HEK293 (cell line): ENCODE results near the gene DEAF1.

ENCODE experiments used
- CTCF ChIA-PET: fragments of 350-600 bp; formaldehyde crosslinking; extraction: SDS; loops from one replicate; lab custom pipeline; 2021; ENCODE audit warnings: antibody characterized with exemption; lab: Yijun Ruan, JAX
- POLR2A ChIA-PET: fragments of 300-600 bp; formaldehyde crosslinking; extraction: SDS; loops from one replicate; lab custom pipeline; 2020; ENCODE audit warnings: antibody characterized with exemption, inconsistent platforms; lab: Yijun Ruan, JAX
- H3K27ac ChIP-seq: fragments of 200-500 bp; sonication (Bioruptor generic); 2 replicates; pipeline ENCODE4 v1.5.1; 2014; ENCODE audit warnings: low read depth, low read length, control low read depth, inconsistent platforms; ENCODE audit errors: extremely low read depth
- H3K36me3 ChIP-seq, 2 experiments: fragments of 200-500 bp in 1 of 2; sonication (Bioruptor generic) in 1 of 2; 1 replicate in 1 of 2; 2 replicates in 1 of 2; pipeline ENCODE4 v1.5.1; 2014 to 2017; ENCODE audit warnings: inconsistent platforms in 2 of 2, low read length in 2 of 2; ENCODE audit not compliant: control insufficient read depth in 2 of 2, insufficient read depth in 1 of 2
- H3K4me1 ChIP-seq: fragments of 200-500 bp; sonication (Bioruptor generic); 2 replicates; pipeline ENCODE4 v1.5.1; 2014; ENCODE audit warnings: mild to moderate bottlenecking, low read length, inconsistent platforms; ENCODE audit not compliant: control insufficient read depth, insufficient read depth
- H3K4me3 ChIP-seq: 2 replicates; pipeline ENCODE4 v1.5.1; 2011; ENCODE audit warnings: low read depth, mild to moderate bottlenecking, control low read depth, low read length, moderate library complexity
- H3K9me3 ChIP-seq: fragments of 200-500 bp; sonication (Bioruptor generic); 2 replicates; pipeline ENCODE4 v1.5.1; 2014; ENCODE audit warnings: low read depth, low read length, inconsistent platforms; ENCODE audit not compliant: control insufficient read depth, insufficient read depth
- GFI1B ChIP-seq: fragments of 450-650 bp; formaldehyde crosslinking; IDR thresholded peaks from 2 replicates; pipeline ENCODE4 v1.5.1; 2016; ENCODE audit warnings: missing biosample characterization, missing genetic modification characterization
- GLI4 ChIP-seq: fragments of 450-650 bp; formaldehyde crosslinking; IDR thresholded peaks from 2 replicates; pipeline ENCODE4 v1.5.1; 2016; ENCODE audit warnings: missing biosample characterization, missing genetic modification characterization
- KLF7 ChIP-seq: fragments of 450-650 bp; formaldehyde crosslinking; IDR thresholded peaks from 2 replicates; pipeline ENCODE4 v1.5.1; 2016; ENCODE audit warnings: missing biosample characterization, missing genetic modification characterization, borderline replicate concordance
- RBAK ChIP-seq: fragments of 450-650 bp; formaldehyde crosslinking; IDR thresholded peaks from 2 replicates; pipeline ENCODE4 v1.5.1; 2016; ENCODE audit warnings: missing biosample characterization, missing genetic modification characterization
- SCRT1 ChIP-seq: fragments of 450-650 bp; formaldehyde crosslinking; IDR thresholded peaks from 2 replicates; pipeline ENCODE4 v1.5.1; 2016; ENCODE audit warnings: missing biosample characterization, missing genetic modification characterization, borderline replicate concordance
- SP7 ChIP-seq: fragments of 450-650 bp; formaldehyde crosslinking; IDR thresholded peaks from 2 replicates; pipeline ENCODE4 v1.5.1; 2016; ENCODE audit warnings: missing biosample characterization, missing genetic modification characterization
- TCF7L2 ChIP-seq: IDR thresholded peaks from 2 replicates; pipeline ENCODE4 v1.6.1; 2011; ENCODE audit warnings: low read depth, mild to moderate bottlenecking, inconsistent platforms, low read length, moderate library complexity, borderline replicate concordance
- ZBTB1 ChIP-seq: fragments of 450-650 bp; formaldehyde crosslinking; IDR thresholded peaks from 2 replicates; pipeline ENCODE4 v1.5.1; 2016; ENCODE audit warnings: missing biosample characterization, missing genetic modification characterization
- ZBTB48 ChIP-seq: fragments of 450-650 bp; formaldehyde crosslinking; IDR thresholded peaks from 2 replicates; pipeline ENCODE4 v1.5.1; 2016; ENCODE audit warnings: missing biosample characterization, missing genetic modification characterization
- ZBTB8A ChIP-seq: fragments of 450-650 bp; formaldehyde crosslinking; IDR thresholded peaks from 2 replicates; pipeline ENCODE4 v1.5.1; 2016; ENCODE audit warnings: missing biosample characterization, missing genetic modification characterization
- ZNF174 ChIP-seq: fragments of 450-650 bp; formaldehyde crosslinking; IDR thresholded peaks from 2 replicates; pipeline ENCODE4 v1.5.0; 2017; ENCODE audit warnings: missing biosample characterization, mild to moderate bottlenecking, missing genetic modification characterization
- ZNF274 ChIP-seq, 2 experiments: fragments of 200-500 bp in 1 of 2; fragments of 450-650 bp in 1 of 2; sonication (Bioruptor generic) in 1 of 2; formaldehyde crosslinking in 1 of 2; IDR thresholded peaks; 2 replicates each; pipeline versions ENCODE4 v1.5.1 to v1.6.1; 2014 to 2016; ENCODE audit warnings: borderline replicate concordance in 1 of 2, inconsistent platforms in 1 of 2, low read length in 1 of 2, missing biosample characterization in 1 of 2, missing genetic modification characterization in 1 of 2
- ZNF391 ChIP-seq: fragments of 450-650 bp; formaldehyde crosslinking; IDR thresholded peaks from 2 replicates; pipeline ENCODE4 v1.5.1; 2016; ENCODE audit warnings: low read depth, missing biosample characterization, missing genetic modification characterization, borderline replicate concordance
- ZNF501 ChIP-seq: fragments of 450-650 bp; formaldehyde crosslinking; IDR thresholded peaks from 2 replicates; pipeline ENCODE4 v1.5.1; 2016; ENCODE audit warnings: missing biosample characterization, missing genetic modification characterization
- ZNF623 ChIP-seq: fragments of 450-650 bp; formaldehyde crosslinking; IDR thresholded peaks from 2 replicates; pipeline ENCODE4 v1.5.1; 2016; ENCODE audit warnings: missing biosample characterization, missing genetic modification characterization
- ZNF677 ChIP-seq: fragments of 450-650 bp; IDR thresholded peaks from 2 replicates; pipeline ENCODE4 v1.5.0; 2018; ENCODE audit warnings: missing biosample characterization, mild to moderate bottlenecking, missing genetic modification characterization, moderate library complexity
- ZNF776 ChIP-seq: fragments of 450-650 bp; formaldehyde crosslinking; IDR thresholded peaks from 2 replicates; pipeline ENCODE4 v1.5.0; 2017; ENCODE audit warnings: missing biosample characterization, missing genetic modification characterization, borderline replicate concordance
- TF ChIP-seq, protein P1 (sequence below): fragments of 450-650 bp; formaldehyde crosslinking; IDR thresholded peaks from 2 replicates; pipeline ENCODE4 v1.5.1; 2017; ENCODE audit warnings: missing biosample characterization, missing genetic modification characterization
- TF ChIP-seq, protein P2 (sequence below): fragments of 450-650 bp; formaldehyde crosslinking; IDR thresholded peaks from 2 replicates; pipeline ENCODE4 v1.5.1; 2016; ENCODE audit warnings: missing biosample characterization, missing genetic modification characterization
- TF ChIP-seq, protein P3 (sequence below): fragments of 450-650 bp; formaldehyde crosslinking; IDR thresholded peaks from 2 replicates; pipeline ENCODE4 v1.5.1; 2016; ENCODE audit warnings: missing biosample characterization, missing genetic modification characterization
- TF ChIP-seq, protein P4 (sequence below): fragments of 450-650 bp; formaldehyde crosslinking; conservative IDR thresholded peaks from 2 replicates; pipeline ENCODE4 v1.5.1; 2016; ENCODE audit warnings: low read depth, missing biosample characterization, missing genetic modification characterization
- TF ChIP-seq, protein P5 (sequence below): fragments of 450-650 bp; formaldehyde crosslinking; IDR thresholded peaks from 2 replicates; pipeline ENCODE4 v1.5.1; 2016; ENCODE audit warnings: missing biosample characterization, missing genetic modification characterization, low read depth
- TF ChIP-seq, protein P6 (sequence below): fragments of 450-650 bp; formaldehyde crosslinking; IDR thresholded peaks from 2 replicates; pipeline ENCODE4 v1.5.1; 2016; ENCODE audit warnings: missing biosample characterization, missing genetic modification characterization
- TF ChIP-seq, protein P7 (sequence below): fragments of 450-650 bp; formaldehyde crosslinking; IDR thresholded peaks from 2 replicates; pipeline ENCODE4 v1.5.1; 2016; ENCODE audit warnings: missing biosample characterization, missing genetic modification characterization

DEAF1 gene

DNA sequence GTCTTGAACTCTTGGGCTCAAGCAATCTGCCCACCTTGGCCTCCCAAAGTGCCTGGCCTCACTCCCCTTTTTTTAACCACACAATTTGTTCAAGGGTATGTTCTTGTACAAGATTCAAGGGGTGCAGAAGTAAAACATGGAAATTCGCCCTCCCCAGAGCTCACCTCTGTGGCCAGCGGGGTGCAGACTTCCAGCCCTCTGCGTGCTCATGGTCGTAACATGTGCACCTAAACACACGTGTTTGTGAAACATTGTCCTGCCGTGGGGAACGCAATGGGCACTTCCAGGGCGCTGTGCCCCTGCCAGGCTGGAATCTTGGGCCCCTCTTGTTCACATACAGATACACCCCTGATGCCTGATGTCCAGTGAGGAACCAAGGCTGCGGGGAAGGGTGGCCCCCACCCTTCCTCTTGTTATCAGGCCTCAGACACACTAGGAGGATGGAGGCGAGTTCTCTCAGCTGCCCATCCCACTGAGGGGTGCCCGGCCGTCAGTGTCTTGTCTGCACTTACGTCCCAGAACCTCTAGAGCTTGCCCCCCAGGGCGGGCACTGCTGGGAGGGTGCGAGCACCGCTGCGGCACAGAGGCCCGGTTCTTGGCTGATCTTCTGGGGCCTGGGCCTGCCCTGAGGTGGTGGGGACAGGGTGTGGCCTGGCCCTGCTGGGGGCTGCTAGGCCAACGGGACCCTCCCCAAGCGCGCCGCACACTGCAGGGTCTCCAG lies 6.9 kb upstream of the DEAF1 start:
- POLR2A ChIA-PET = no interaction called here
- H3K36me3 ChIP-seq = peaks cover 0 to 52% of the 10 kb centered on the region in 2 experiments; a peak in 1 of 3 replicates
- H3K27ac ChIP-seq = no peak overlapping the region
- CTCF ChIA-PET = no interaction called here
- TF ChIP-seq ZNF391 (tag by site-specific recombination) = no peak
- TF ChIP-seq, protein P1, sequence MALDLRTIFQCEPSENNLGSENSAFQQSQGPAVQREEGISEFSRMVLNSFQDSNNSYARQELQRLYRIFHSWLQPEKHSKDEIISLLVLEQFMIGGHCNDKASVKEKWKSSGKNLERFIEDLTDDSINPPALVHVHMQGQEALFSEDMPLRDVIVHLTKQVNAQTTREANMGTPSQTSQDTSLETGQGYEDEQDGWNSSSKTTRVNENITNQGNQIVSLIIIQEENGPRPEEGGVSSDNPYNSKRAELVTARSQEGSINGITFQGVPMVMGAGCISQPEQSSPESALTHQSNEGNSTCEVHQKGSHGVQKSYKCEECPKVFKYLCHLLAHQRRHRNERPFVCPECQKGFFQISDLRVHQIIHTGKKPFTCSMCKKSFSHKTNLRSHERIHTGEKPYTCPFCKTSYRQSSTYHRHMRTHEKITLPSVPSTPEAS (tag by site-specific recombination) = no peak
- TF ChIP-seq, protein P2, sequence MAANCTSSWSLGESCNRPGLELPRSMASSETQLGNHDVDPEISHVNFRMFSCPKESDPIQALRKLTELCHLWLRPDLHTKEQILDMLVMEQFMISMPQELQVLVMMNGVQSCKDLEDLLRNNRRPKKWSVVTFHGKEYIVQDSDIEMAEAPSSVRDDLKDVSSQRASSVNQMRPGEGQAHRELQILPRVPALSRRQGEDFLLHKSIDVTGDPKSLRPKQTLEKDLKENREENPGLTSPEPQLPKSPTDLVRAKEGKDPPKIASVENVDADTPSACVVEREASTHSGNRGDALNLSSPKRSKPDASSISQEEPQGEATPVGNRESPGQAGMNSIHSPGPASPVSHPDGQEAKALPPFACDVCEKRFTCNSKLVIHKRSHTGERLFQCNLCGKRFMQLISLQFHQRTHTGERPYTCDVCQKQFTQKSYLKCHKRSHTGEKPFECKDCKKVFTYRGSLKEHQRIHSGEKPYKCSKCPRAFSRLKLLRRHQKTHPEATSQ = no peak
- no peak for TF ChIP-seq SCRT1 (tag by site-specific recombination)
- TF ChIP-seq ZNF501 = no peak
- TF ChIP-seq, protein P3, sequence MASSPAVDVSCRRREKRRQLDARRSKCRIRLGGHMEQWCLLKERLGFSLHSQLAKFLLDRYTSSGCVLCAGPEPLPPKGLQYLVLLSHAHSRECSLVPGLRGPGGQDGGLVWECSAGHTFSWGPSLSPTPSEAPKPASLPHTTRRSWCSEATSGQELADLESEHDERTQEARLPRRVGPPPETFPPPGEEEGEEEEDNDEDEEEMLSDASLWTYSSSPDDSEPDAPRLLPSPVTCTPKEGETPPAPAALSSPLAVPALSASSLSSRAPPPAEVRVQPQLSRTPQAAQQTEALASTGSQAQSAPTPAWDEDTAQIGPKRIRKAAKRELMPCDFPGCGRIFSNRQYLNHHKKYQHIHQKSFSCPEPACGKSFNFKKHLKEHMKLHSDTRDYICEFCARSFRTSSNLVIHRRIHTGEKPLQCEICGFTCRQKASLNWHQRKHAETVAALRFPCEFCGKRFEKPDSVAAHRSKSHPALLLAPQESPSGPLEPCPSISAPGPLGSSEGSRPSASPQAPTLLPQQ = no peak
- TF ChIP-seq SP7 = no peak
- no peak for TF ChIP-seq ZBTB8A (tag by site-specific recombination)
- TF ChIP-seq ZNF274 (IDR thresholded peaks at IDR 0.05; ENCODE audit: low read length) = no peak
- no peak for TF ChIP-seq ZNF274 (tag by site-specific recombination; IDR thresholded peaks at IDR 0.05; ENCODE audit: borderline replicate concordance)
- TF ChIP-seq TCF7L2 = no peak
- no peak for TF ChIP-seq KLF7
- TF ChIP-seq ZNF677 (tag by site-specific recombination) = no peak
- no peak for TF ChIP-seq ZNF623 (tag by site-specific recombination)
- TF ChIP-seq, protein P4, sequence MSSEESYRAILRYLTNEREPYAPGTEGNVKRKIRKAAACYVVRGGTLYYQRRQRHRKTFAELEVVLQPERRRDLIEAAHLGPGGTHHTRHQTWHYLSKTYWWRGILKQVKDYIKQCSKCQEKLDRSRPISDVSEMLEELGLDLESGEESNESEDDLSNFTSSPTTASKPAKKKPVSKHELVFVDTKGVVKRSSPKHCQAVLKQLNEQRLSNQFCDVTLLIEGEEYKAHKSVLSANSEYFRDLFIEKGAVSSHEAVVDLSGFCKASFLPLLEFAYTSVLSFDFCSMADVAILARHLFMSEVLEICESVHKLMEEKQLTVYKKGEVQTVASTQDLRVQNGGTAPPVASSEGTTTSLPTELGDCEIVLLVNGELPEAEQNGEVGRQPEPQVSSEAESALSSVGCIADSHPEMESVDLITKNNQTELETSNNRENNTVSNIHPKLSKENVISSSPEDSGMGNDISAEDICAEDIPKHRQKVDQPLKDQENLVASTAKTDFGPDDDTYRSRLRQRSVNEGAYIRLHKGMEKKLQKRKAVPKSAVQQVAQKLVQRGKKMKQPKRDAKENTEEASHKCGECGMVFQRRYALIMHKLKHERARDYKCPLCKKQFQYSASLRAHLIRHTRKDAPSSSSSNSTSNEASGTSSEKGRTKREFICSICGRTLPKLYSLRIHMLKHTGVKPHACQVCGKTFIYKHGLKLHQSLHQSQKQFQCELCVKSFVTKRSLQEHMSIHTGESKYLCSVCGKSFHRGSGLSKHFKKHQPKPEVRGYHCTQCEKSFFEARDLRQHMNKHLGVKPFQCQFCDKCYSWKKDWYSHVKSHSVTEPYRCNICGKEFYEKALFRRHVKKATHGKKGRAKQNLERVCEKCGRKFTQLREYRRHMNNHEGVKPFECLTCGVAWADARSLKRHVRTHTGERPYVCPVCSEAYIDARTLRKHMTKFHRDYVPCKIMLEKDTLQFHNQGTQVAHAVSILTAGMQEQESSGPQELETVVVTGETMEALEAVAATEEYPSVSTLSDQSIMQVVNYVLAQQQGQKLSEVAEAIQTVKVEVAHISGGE (tag by site-specific recombination) = no peak
- TF ChIP-seq ZNF776 (tag by site-specific recombination) = no peak
- no peak for TF ChIP-seq ZBTB1 (tag by site-specific recombination)
- TF ChIP-seq, all 188 proteins: peak for 0
- H3K9me3 ChIP-seq = no peaks in the 10 kb centered on the region
- H3K4me3 ChIP-seq = no peak overlapping the region
- no peaks in the 10 kb centered on the region for H3K4me1 ChIP-seq

DNA sequence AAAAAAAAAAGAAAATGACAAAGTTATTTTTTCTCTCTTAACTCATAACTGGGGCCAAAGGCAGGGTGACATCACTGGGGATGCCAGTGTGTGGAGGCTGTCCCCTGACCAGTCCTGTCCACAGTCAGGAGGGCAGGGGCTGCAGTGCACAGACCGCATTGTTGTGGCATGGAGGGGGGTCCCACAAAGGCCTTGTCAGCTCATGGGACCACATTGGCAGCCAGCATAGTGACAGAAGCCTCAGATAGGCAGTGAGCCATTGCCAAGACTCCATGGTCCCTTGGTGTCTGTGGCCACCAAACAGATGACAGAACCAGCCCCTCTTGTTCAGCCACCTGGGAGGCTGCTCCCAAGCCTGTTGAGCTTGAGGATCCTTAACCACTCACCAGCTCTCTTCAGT lies 4.7 kb upstream of the DEAF1 start:
- Histone ChIP-seq H3K36me3 (peaks cover 0 to 49% of the 10 kb centered on the region in 2 experiments; a peak in 1 of 3 replicates), H3K27ac (no peak overlapping the region), H3K4me3 (no peak overlapping the region), H3K4me1 (no peaks in the 10 kb centered on the region), H3K9me3 (no peaks in the 10 kb centered on the region)
- CTCF ChIA-PET = interaction anchor here (1.2 kb wide), 1 partner anchor 22 kb away, joined by 4 read pairs; no protein-coding TSS in a partner anchor
- POLR2A ChIA-PET = interaction anchor here (1.2 kb wide), 1 partner anchor 124 kb away, joined by 3 read pairs; the partner anchor contains the start of gene PHRF1
- no peak for TF ChIP-seq RBAK (tag by site-specific recombination)
- TF ChIP-seq GLI4 = no peak
- TF ChIP-seq, protein P5, sequence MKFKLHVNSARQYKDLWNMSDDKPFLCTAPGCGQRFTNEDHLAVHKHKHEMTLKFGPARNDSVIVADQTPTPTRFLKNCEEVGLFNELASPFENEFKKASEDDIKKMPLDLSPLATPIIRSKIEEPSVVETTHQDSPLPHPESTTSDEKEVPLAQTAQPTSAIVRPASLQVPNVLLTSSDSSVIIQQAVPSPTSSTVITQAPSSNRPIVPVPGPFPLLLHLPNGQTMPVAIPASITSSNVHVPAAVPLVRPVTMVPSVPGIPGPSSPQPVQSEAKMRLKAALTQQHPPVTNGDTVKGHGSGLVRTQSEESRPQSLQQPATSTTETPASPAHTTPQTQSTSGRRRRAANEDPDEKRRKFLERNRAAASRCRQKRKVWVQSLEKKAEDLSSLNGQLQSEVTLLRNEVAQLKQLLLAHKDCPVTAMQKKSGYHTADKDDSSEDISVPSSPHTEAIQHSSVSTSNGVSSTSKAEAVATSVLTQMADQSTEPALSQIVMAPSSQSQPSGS (tag by site-specific recombination) = no peak
- TF ChIP-seq ZNF174 = no peak
- TF ChIP-seq ZBTB48 (tag by site-specific recombination) = no peak
- TF ChIP-seq, protein P6, sequence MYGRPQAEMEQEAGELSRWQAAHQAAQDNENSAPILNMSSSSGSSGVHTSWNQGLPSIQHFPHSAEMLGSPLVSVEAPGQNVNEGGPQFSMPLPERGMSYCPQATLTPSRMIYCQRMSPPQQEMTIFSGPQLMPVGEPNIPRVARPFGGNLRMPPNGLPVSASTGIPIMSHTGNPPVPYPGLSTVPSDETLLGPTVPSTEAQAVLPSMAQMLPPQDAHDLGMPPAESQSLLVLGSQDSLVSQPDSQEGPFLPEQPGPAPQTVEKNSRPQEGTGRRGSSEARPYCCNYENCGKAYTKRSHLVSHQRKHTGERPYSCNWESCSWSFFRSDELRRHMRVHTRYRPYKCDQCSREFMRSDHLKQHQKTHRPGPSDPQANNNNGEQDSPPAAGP (tag by site-specific recombination) = no peak
- TF ChIP-seq GFI1B (tag by site-specific recombination) = no peak
- TF ChIP-seq, protein P7, sequence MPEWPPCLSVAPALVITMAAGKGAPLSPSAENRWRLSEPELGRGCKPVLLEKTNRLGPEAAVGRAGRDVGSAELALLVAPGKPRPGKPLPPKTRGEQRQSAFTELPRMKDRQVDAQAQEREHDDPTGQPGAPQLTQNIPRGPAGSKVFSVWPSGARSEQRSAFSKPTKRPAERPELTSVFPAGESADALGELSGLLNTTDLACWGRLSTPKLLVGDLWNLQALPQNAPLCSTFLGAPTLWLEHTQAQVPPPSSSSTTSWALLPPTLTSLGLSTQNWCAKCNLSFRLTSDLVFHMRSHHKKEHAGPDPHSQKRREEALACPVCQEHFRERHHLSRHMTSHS (tag by site-specific recombination) = no peak
